GM12878 (cell line): ENCODE data around the gene UROD. TPM values are rescaled to one million over a fixed set of nuclear protein-coding genes. Genes with fewer than 3 reads are reported as not detected.

Experiments used
- ATAC-seq: fragments of 200-7000 bp; cut with Tn5 transposase; 3 replicates; pipeline ENCODE4 v1.9.1; 2020; ENCODE audit warnings: mild to moderate bottlenecking, moderate library complexity
- BruUV-seq: library from RNA; stranded (reverse); fragments of 400-500 nt; replicated peaks from 2 replicates; lab custom pipeline; 2021; lab: Mats Ljungman, UMichigan
- CTCF ChIA-PET: fragments of 300-600 bp; sonication (Branson Sonifier 250); formaldehyde crosslinking; extraction: SDS; loops from one replicate; lab custom pipeline; 2021; ENCODE audit warnings: inconsistent platforms; lab: Yijun Ruan, JAX
- POLR2A ChIA-PET: fragments of 350-600 bp; formaldehyde crosslinking; extraction: SDS; loops from one replicate; lab custom pipeline; 2021; ENCODE audit warnings: inconsistent platforms; lab: Charles Lee
- RAD21 ChIA-PET: fragments of 300-600 bp; sonication (Branson Sonifier 250); formaldehyde crosslinking; loops from one replicate; lab custom pipeline; 2023; ENCODE audit warnings: antibody characterized with exemption; ENCODE audit not compliant: unreplicated experiment; lab: Charles Lee
- SMC1A ChIA-PET: fragments of 300-600 bp; sonication (Branson Sonifier 250); formaldehyde crosslinking; loops from one replicate; lab custom pipeline; 2023; ENCODE audit not compliant: unreplicated experiment, uncharacterized antibody; lab: Charles Lee
- DNase-seq: peaks from one replicate; pipeline ENCODE4 v3.0.0-alpha.2; 2011; ENCODE audit warnings: low read depth, low spot score
- FAIRE-seq: peaks from 3 replicates; lab custom pipeline; 2011; peaks lifted over from hg19 to GRCh38; lab: Jason Lieb, UNC
- H2AFZ ChIP-seq: 2 replicates; pipeline ENCODE4 v1.6.0; 2011; ENCODE audit warnings: low read depth, low read length, control low read depth; ENCODE audit not compliant: control insufficient read depth
- H3K27ac ChIP-seq: 2 replicates; pipeline ENCODE4 v1.5.1; 2011; ENCODE audit warnings: control low read depth; ENCODE audit not compliant: control insufficient read depth, insufficient read depth
- H3K27me3 ChIP-seq, 2 experiments: replicated peaks in 1 of 2; 2 replicates each; pipeline versions ENCODE4 v1.6.0 to v1.6.1; 2011; ENCODE audit warnings: low read length in 1 of 2; ENCODE audit not compliant: control insufficient read depth in 2 of 2, insufficient read depth in 2 of 2
- H3K36me3 ChIP-seq, 2 experiments: 2 replicates each; pipeline ENCODE4 v1.5.1; 2011; ENCODE audit warnings: low read length in 1 of 2; ENCODE audit not compliant: control insufficient read depth in 2 of 2, insufficient read depth in 2 of 2
- H3K4me1 ChIP-seq: 2 replicates; pipeline ENCODE4 v1.6.1; 2011; ENCODE audit warnings: mild to moderate bottlenecking, low read length, moderate library complexity, mixed read lengths; ENCODE audit not compliant: control insufficient read depth, insufficient read depth
- H3K4me2 ChIP-seq: 2 replicates; pipeline ENCODE4 v1.6.0; 2011; ENCODE audit warnings: control low read depth; ENCODE audit not compliant: control insufficient read depth, insufficient read depth
- H3K4me3 ChIP-seq: fragments of 200-600 bp; sonication (generic); 2 replicates; pipeline ENCODE4 v1.5.1; 2016
- H3K79me2 ChIP-seq: 2 replicates; pipeline ENCODE4 v1.6.0; 2011; ENCODE audit warnings: low read length; ENCODE audit not compliant: control insufficient read depth, insufficient read depth
- H3K9ac ChIP-seq: 2 replicates; pipeline ENCODE4 v1.8.0; 2011; ENCODE audit warnings: low read length, control low read depth, mixed read lengths; ENCODE audit not compliant: control insufficient read depth, insufficient read depth
- H3K9me3 ChIP-seq: replicated peaks from 3 replicates; pipeline ENCODE4 v1.5.1; 2011; ENCODE audit warnings: mild to moderate bottlenecking, low read length; ENCODE audit not compliant: control insufficient read depth, insufficient read depth
- H4K20me1 ChIP-seq: 2 replicates; pipeline ENCODE4 v1.6.0; 2011; ENCODE audit not compliant: control insufficient read depth, insufficient read depth
- BMI1 ChIP-seq: fragments of 450-650 bp; IDR thresholded peaks from 2 replicates; pipeline ENCODE4 v1.6.1; 2016; ENCODE audit warnings: mild to moderate bottlenecking, moderate library complexity, borderline replicate concordance
- CREM ChIP-seq: IDR thresholded peaks from 2 replicates; pipeline ENCODE4 v1.6.1; 2014; ENCODE audit warnings: antibody characterized with exemption, low read depth
- DPF2 ChIP-seq: fragments of 450-650 bp; IDR thresholded peaks from 2 replicates; pipeline ENCODE4 v1.6.1; 2017; ENCODE audit warnings: mild to moderate bottlenecking
- ESRRA ChIP-seq: IDR thresholded peaks from 2 replicates; pipeline ENCODE4 v1.6.1; 2012; ENCODE audit warnings: mild to moderate bottlenecking, low read length, improper control_type of control experiment
- HSF1 ChIP-seq: fragments of 150-350 bp; IDR thresholded peaks from 2 replicates; pipeline ENCODE4 v1.6.1; 2014; ENCODE audit warnings: mild to moderate bottlenecking, low read depth, low read length
- NBN ChIP-seq: fragments of 450-650 bp; IDR thresholded peaks from 2 replicates; pipeline ENCODE4 v1.6.1; 2016
- NFYB ChIP-seq: IDR thresholded peaks from 2 replicates; pipeline ENCODE4 v1.6.1; 2011; ENCODE audit warnings: low read depth, mild to moderate bottlenecking, low read length, improper control_type of control experiment, moderate library complexity; ENCODE audit not compliant: insufficient read depth
- NKRF ChIP-seq: fragments of 450-650 bp; conservative IDR thresholded peaks from 2 replicates; pipeline ENCODE4 v1.6.1; 2017; ENCODE audit warnings: mild to moderate bottlenecking, moderate library complexity
- SIX5 ChIP-seq: IDR thresholded peaks from 2 replicates; pipeline ENCODE4 v1.6.1; 2011; ENCODE audit warnings: mild to moderate bottlenecking, low read depth, low read length, moderate library complexity; ENCODE audit not compliant: severe bottlenecking
- SMC3 ChIP-seq: IDR thresholded peaks from 2 replicates; pipeline ENCODE4 v1.6.1; 2011; ENCODE audit warnings: low read length, improper control_type of control experiment, borderline replicate concordance
- ZBTB11 ChIP-seq: fragments of 450-650 bp; formaldehyde crosslinking; IDR thresholded peaks from 2 replicates; pipeline ENCODE4 v1.5.0; 2022; ENCODE audit warnings: mild to moderate bottlenecking, missing genetic modification characterization
- ZNF622 ChIP-seq: fragments of 450-650 bp; IDR thresholded peaks from 2 replicates; pipeline ENCODE4 v1.6.1; 2017; ENCODE audit warnings: mild to moderate bottlenecking, inconsistent platforms
- WGBS: methylation state at CpG from one replicate; pipeline ENCODE4 v1.1.6; 2016; ENCODE audit warnings: low lambda C conversion rate; ENCODE audit not compliant: insufficient replicate concordance, insufficient coverage; ENCODE audit errors: missing lambda C conversion rate; 5-methylcytosine and 5-hydroxymethylcytosine counted together
- in situ Hi-C: fragments of 300-500 bp; cut with MboI; formaldehyde crosslinking; loops from 9 replicates; pipeline ENCODE4 v1.14.3; 2018; ENCODE audit warnings: mixed read lengths
- intact Hi-C: fragments of 100-400 bp; cut with micrococcal nuclease; formaldehyde crosslinking; loops from one replicate; pipeline ENCODE4 v1.14.2; 2022; ENCODE audit not compliant: unreplicated experiment
- polyA plus RNA-seq, 11 experiments: library from polyadenylated mRNA; depleted of rRNA in 4 of 11; unstranded in 6 of 11; stranded (reverse) in 5 of 11; fragments of >200 nt; fragmentation: Nextera tagmentation in 4 of 11; fragmentation: Illumina TruSeq in 1 of 11; extraction: Ambion mirVana in 4 of 11; extraction: Trizol in 1 of 11; gene quantifications; 1 replicate in 1 of 11; 2 replicates in 10 of 11; pipeline versions ENCODE4 v1.2.1 to v1.2.3, GENCODE V29; 2011 to 2016; ENCODE audit warnings: inconsistent platforms in 2 of 11, missing spikeins in 2 of 11, low read depth in 1 of 11
- total RNA-seq, 4 experiments: library from RNA; depleted of rRNA in 3 of 4; stranded (reverse); fragments of >200 nt in 3 of 4; fragmentation: Illumina TruSeq in 1 of 4; extraction: Trizol in 1 of 4; gene quantifications; 2 replicates each; pipeline versions ENCODE4 v1.2.1 to v1.2.3, GENCODE V29; 2013 to 2021
- TF ChIP-seq, protein P1 (sequence below): fragments of 450-650 bp; formaldehyde crosslinking; IDR thresholded peaks from 2 replicates; pipeline ENCODE4 v1.4.0; 2022; ENCODE audit warnings: mild to moderate bottlenecking, moderate library complexity

The UROD gene
- total and polyA plus RNA-seq, 10 of the 15 experiments (the other 5 are each of a cell fraction or from before 2014, with no cell fraction given): 65.8 to 330 (median 102) TPM

- ChIA-PET RAD21 (interaction anchor here (0.7 to 12.5 kb wide), 6 partner anchors 17 to 477 kb away, joined by 3 to 313 read pairs (median 32); partner anchors contain the start of genes MUTYH, TESK2 and TOE1), SMC1A (interaction anchor here (1.2 to 12.5 kb wide), 4 partner anchors 18 to 476 kb away, joined by 3 to 284 read pairs (median 46); partner anchors contain the start of gene TESK2), CTCF (interaction anchor here (1.0 to 11.4 kb wide), 8 partner anchors 119 to 477 kb away, joined by 3 to 167 read pairs (median 4); partner anchors contain the start of genes MUTYH, TESK2 and TOE1), POLR2A (interaction anchor here (0.8 kb wide), 1 partner anchor 286 kb away, joined by 4 read pairs; no protein-coding TSS in a partner anchor)
- Histone ChIP-seq H3K79me2 (peaks cover 4% of the 10 kb centered on the region), H3K27ac (no peak overlapping the region), H3K4me1 (peaks cover under 1% of the 10 kb centered on the region), H3K9me3 (no peaks in the 10 kb centered on the region), H4K20me1 (no peaks in the 10 kb centered on the region), H3K27me3 (no peaks in the 10 kb centered on the region), H3K4me3 (no peak overlapping the region), H2AFZ (no peak overlapping the region), H3K4me2 (no peak overlapping the region), H3K9ac (no peak overlapping the region), H3K36me3 (no peaks in the 10 kb centered on the region)
- WGBS: 36% methylated on average over 6 of the region's 6 CpGs
- ATAC-seq: no peak
- in situ Hi-C loops: no loop called here
- BruUV-seq: no TSS peak
- DNase-seq: no peak
- intact Hi-C loops: loop anchor here (10.0 kb wide), 2 partner anchors 218 to 568 kb away; partner anchors contain the start of gene NASP
- no peak for FAIRE-seq
- no peak for TF ChIP-seq NBN
- TF ChIP-seq ESRRA: no peak
- no peak for TF ChIP-seq ZNF622
- no peak for TF ChIP-seq HSF1
- no peak for TF ChIP-seq DPF2
- TF ChIP-seq ZBTB11 (CRISPR knock-in tag): no peak
- TF ChIP-seq NFYB: no peak
- no peak for TF ChIP-seq BMI1
- no peak for TF ChIP-seq SMC3
- no peak for TF ChIP-seq CREM
- TF ChIP-seq SIX5: no peak
- TF ChIP-seq, protein P1, sequence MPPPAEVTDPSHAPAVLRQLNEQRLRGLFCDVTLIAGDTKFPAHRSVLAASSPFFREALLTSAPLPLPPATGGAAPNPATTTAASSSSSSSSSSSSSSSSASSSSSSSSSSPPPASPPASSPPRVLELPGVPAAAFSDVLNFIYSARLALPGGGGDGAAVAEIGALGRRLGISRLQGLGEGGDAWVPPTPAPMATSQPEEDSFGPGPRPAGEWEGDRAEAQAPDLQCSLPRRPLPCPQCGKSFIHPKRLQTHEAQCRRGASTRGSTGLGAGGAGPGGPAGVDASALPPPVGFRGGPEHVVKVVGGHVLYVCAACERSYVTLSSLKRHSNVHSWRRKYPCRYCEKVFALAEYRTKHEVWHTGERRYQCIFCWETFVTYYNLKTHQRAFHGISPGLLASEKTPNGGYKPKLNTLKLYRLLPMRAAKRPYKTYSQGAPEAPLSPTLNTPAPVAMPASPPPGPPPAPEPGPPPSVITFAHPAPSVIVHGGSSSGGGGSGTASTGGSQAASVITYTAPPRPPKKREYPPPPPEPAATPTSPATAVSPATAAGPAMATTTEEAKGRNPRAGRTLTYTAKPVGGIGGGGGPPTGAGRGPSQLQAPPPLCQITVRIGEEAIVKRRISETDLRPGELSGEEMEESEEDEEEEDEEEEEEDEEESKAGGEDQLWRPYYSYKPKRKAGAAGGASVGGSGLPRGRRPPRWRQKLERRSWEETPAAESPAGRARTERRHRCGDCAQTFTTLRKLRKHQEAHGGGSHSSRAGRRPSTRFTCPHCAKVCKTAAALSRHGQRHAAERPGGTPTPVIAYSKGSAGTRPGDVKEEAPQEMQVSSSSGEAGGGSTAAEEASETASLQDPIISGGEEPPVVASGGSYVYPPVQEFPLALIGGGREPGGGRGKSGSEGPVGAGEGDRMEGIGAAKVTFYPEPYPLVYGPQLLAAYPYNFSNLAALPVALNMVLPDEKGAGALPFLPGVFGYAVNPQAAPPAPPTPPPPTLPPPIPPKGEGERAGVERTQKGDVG (CRISPR knock-in tag): no peak
- no peak for TF ChIP-seq NKRF
Measured at GRCh38 chr1:45016767-45017166, 4.7 kb downstream of the UROD start.
